SK-N-SH (cell line): Measurements from ENCODE around the gene PRSS1.

Experiments used
- CHD2 ChIP-seq: fragments of 150-350 bp; IDR thresholded peaks from 2 replicates; pipeline ENCODE4 v1.6.1; 2018; ENCODE audit warnings: low read length; ENCODE audit not compliant: partially characterized antibody
- CTCF ChIP-seq: fragments of 200-600 bp; sonication (generic); IDR thresholded peaks from 2 replicates; pipeline ENCODE4 v1.6.1; 2017; ENCODE audit warnings: antibody characterized with exemption, mild to moderate bottlenecking, moderate library complexity
- EP300 ChIP-seq, 2 experiments: IDR thresholded peaks; 2 replicates each; pipeline versions ENCODE4 v1.4.0 to v1.6.1; 2012; ENCODE audit warnings: borderline replicate concordance in 1 of 2, low read depth in 1 of 2, low read length in 1 of 2
- EZH2phosphoT487 ChIP-seq: fragments of 200-600 bp; sonication (generic); IDR thresholded peaks from 2 replicates; pipeline ENCODE4 v1.6.1; 2017; ENCODE audit warnings: low read depth, mixed run types, mild to moderate bottlenecking, antibody characterized with exemption, moderate library complexity, borderline replicate concordance
- MAX ChIP-seq: IDR thresholded peaks from 2 replicates; pipeline ENCODE4 v1.4.0; 2012; ENCODE audit warnings: low read depth
- MXI1 ChIP-seq: IDR thresholded peaks from 2 replicates; pipeline ENCODE4 v1.6.1; 2012; ENCODE audit warnings: mild to moderate bottlenecking, low read depth, low read length, improper control_type of control experiment
- RCOR1 ChIP-seq: fragments of 150-350 bp; IDR thresholded peaks from 2 replicates; pipeline ENCODE4 v1.6.1; 2017; ENCODE audit warnings: antibody characterized with exemption, low read length
- SIN3A ChIP-seq: IDR thresholded peaks from 2 replicates; pipeline ENCODE4 v1.6.1; 2012; ENCODE audit warnings: low read depth, mild to moderate bottlenecking, low read length, moderate library complexity, borderline replicate concordance
- SMC3 ChIP-seq: IDR thresholded peaks from 2 replicates; pipeline ENCODE4 v1.6.1; 2012; ENCODE audit warnings: low read depth, low read length, improper control_type of control experiment
- TAF1 ChIP-seq: IDR thresholded peaks from 2 replicates; pipeline ENCODE4 v1.6.1; 2012; ENCODE audit warnings: low read depth, mild to moderate bottlenecking, low read length, moderate library complexity, borderline replicate concordance

GRCh38 chr7:142776206-142776844 lies 27.1 kb downstream of the PRSS1 start:
- no peak for TF ChIP-seq CTCF
- no peak for TF ChIP-seq MXI1
- TF ChIP-seq TAF1 = no peak
- TF ChIP-seq EZH2phosphoT487 = no peak
- no peak for TF ChIP-seq RCOR1
- peak in 1 of 2 experiments; percentile 30; a peak in 1 of 4 replicates for TF ChIP-seq EP300 (IDR thresholded peaks at IDR 0.05; ENCODE audit: borderline replicate concordance in 1 of 2, low read depth in 1 of 2, low read length in 1 of 2)
- TF ChIP-seq CHD2 = no peak
- TF ChIP-seq SMC3 = no peak
- TF ChIP-seq SIN3A = no peak
- TF ChIP-seq MAX = no peak
